Measurements from ENCODE around the gene MAFF. TPM values are rescaled to one million over a fixed set of nuclear protein-coding genes. Genes with fewer than 3 reads are reported as not detected.

The MAFF gene
- total RNA-seq, 1 experiment from 2014 or later = 4.6 TPM

DNA sequence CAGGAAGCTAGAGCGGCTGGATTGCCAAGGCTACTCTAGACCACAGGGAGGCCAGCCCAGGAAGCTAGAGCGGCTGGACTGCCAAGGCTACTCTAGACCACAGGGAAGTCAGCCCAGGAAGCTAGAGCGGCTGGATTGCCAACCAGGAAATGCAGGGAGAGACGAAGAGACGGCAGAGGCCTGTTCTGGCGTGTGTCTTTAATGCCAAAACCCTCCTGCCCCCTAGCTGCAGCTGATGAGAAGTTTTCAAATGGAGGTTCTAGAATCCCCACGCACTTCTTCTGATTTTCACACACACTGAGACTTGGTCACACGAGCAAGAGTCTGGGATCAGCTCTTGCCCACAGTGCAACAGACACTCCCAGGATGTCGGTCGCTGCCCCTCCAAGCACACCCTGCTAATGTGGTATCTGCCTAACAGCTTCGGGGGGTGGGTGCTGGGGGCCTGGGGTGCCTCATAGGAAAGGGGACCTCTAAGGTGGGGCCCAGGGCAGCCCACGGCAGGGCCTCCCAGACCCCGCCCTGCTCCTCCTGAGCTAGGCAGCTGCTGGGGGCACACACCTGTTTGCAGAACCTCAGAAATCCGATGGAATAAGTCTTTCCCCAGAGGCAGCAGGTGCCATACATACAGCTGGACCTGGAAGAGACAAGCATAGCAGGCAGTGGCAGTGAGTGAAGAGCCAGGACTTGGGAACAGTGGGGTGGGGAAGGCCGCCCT, 28.5 kb downstream of the MAFF start:
- Mint-ChIP-seq H3K36me3 (peaks cover 46% of the 10 kb centered on the region), H3K27ac (0 out of 2 replicates have a peak overlapping the region, but pooled peaks have one; percentile 36), H3K27me3 (ENCODE audit: low read depth) (no peaks in the 10 kb centered on the region), H3K4me3 (no peak overlapping the region), H3K9me3 (no peaks in the 10 kb centered on the region), H3K4me1 (no peaks in the 10 kb centered on the region)
- ChIA-PET CTCF (interaction anchor here (1.0 to 2.5 kb wide), 11 partner anchors 8 to 178 kb away, joined by 3 to 16 read pairs (median 5); no protein-coding TSS in a partner anchor), POLR2A (interaction anchor here (0.8 kb wide), 1 partner anchor 107 kb away, joined by 3 read pairs; no protein-coding TSS in a partner anchor)
- no peak for TF ChIP-seq NFATC4 (CRISPR knock-in tag; IDR thresholded peaks at IDR 0.05)
- TF ChIP-seq SMAD4 (CRISPR knock-in tag; IDR thresholded peaks at IDR 0.05) = no peak
- TF ChIP-seq MXD4 (CRISPR knock-in tag; IDR thresholded peaks at IDR 0.05; ENCODE audit: borderline replicate concordance) = no peak
- TF ChIP-seq ZNF423 (CRISPR knock-in tag; IDR thresholded peaks at IDR 0.05) = no peak
- TF ChIP-seq ZMAT4 (CRISPR knock-in tag; IDR thresholded peaks at IDR 0.05) = no peak
- TF ChIP-seq CREB1 (CRISPR knock-in tag; IDR thresholded peaks at IDR 0.05) = no peak
- no peak for TF ChIP-seq ESRRA (CRISPR knock-in tag; IDR thresholded peaks at IDR 0.05; ENCODE audit: borderline replicate concordance)
- no peak for TF ChIP-seq MLX (CRISPR knock-in tag; IDR thresholded peaks at IDR 0.05)
- TF ChIP-seq NR1H2 (CRISPR knock-in tag; IDR thresholded peaks at IDR 0.05) = no peak
- TF ChIP-seq TEAD4 (CRISPR knock-in tag; IDR thresholded peaks at IDR 0.05) = no peak
- DNase-seq (ENCODE audit: low spot score) (peak; percentile 41), ATAC-seq (peak; percentile 59)

DNA sequence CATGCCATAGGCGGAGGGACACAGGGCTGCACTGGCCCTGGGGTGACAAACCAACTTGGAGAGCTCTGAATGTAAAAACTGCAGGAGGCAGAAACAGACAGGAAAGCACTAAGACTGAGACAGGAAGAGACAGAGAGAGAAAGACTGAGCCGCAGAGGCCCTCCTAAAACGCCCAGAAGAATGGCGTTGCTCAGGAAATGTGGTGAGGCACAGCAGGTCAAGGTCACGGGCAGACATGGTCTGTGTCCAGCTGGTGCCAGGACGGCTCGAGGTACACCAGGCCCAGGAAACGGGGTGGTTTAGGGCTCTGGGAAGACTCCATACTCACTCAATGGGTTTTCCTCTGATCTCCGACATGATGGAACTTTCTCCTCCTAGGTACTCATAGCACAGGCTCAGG, 29.1 kb downstream of the MAFF start:
- no peak for ATAC-seq
- Mint-ChIP-seq H3K27me3 (ENCODE audit: low read depth) (no peaks in the 10 kb centered on the region), H3K4me1 (no peaks in the 10 kb centered on the region), H3K36me3 (peaks cover 44% of the 10 kb centered on the region), H3K9me3 (no peaks in the 10 kb centered on the region), H3K27ac (no peak overlapping the region), H3K4me3 (no peak overlapping the region)
- no peak for TF ChIP-seq RORB (CRISPR knock-in tag; IDR thresholded peaks at IDR 0.05)
- CTCF ChIA-PET = interaction anchor here (1.0 to 2.5 kb wide), 7 partner anchors 10 to 157 kb away, joined by 3 to 16 read pairs (median 6); no protein-coding TSS in a partner anchor
- DNase-seq (ENCODE audit: low spot score) = no peak
- POLR2A ChIA-PET = no interaction called here

DNA sequence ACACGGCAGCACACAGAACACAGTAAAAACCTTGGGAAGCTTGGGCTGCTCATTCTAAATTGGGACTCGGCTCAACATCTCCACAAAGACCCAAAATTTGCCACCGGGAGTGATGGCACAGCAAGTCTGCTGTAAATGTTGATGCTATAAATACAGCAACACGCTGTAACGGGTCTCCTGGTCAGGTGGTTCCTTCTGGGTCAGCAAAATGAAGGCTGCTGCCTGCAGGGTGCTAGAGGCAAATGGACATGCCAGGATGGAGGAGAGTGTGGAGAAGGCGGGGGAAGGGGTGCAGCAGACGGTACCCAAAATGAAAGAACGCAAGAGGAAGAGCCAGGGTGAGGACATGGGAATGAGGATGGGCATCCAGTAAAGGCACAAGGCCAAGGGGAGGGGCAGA, 30.4 kb downstream of the MAFF start:
- Mint-ChIP-seq H3K36me3 (peaks cover 44% of the 10 kb centered on the region), H3K4me3 (no peak overlapping the region), H3K27me3 (ENCODE audit: low read depth) (no peaks in the 10 kb centered on the region), H3K9me3 (no peaks in the 10 kb centered on the region), H3K27ac (no peak overlapping the region), H3K4me1 (no peaks in the 10 kb centered on the region)
- no peak for TF ChIP-seq MAX (CRISPR knock-in tag; IDR thresholded peaks at IDR 0.05)
- TF ChIP-seq ZNF396 (CRISPR knock-in tag; IDR thresholded peaks at IDR 0.05; ENCODE audit: borderline replicate concordance) = no peak
- no peak for TF ChIP-seq AFF4 (CRISPR knock-in tag; IDR thresholded peaks at IDR 0.05; ENCODE audit: borderline replicate concordance)
- TF ChIP-seq TEAD1 (CRISPR knock-in tag; IDR thresholded peaks at IDR 0.05) = no peak
- no peak for TF ChIP-seq KAT7 (CRISPR knock-in tag; IDR thresholded peaks at IDR 0.05; ENCODE audit: borderline replicate concordance)
- no peak for TF ChIP-seq OVOL2 (CRISPR knock-in tag; IDR thresholded peaks at IDR 0.05; ENCODE audit: borderline replicate concordance)
- no peak for TF ChIP-seq ZNF138 (CRISPR knock-in tag; conservative IDR thresholded peaks at IDR 0.05)
- ATAC-seq = no peak
- CTCF ChIA-PET = no interaction called here
- DNase-seq (ENCODE audit: low spot score) = no peak
- POLR2A ChIA-PET = no interaction called here
